Fibroblast of mammary gland (primary cell): ENCODE data around the gene HMG20A.
A peak's percentile ranks its signal among the peaks of the same experiment; 100 is the strongest.

ENCODE experiments used
- DNase-seq: peaks from one replicate; pipeline ENCODE4 v3.0.0-alpha.2; 2010; ENCODE audit warnings: low read depth
- H3K4me3 ChIP-seq: 2 replicates; pipeline ENCODE4 v1.5.1; 2011; ENCODE audit warnings: low read depth, mild to moderate bottlenecking, low read length, moderate library complexity; ENCODE audit not compliant: control insufficient read depth
- TF ChIP-seq, protein P1 (sequence below): conservative IDR thresholded peaks from 2 replicates; pipeline ENCODE4 v1.5.1; 2011; ENCODE audit warnings: low read depth, low read length, inconsistent platforms; ENCODE audit not compliant: control insufficient read depth, insufficient read depth

HMG20A gene

DNA sequence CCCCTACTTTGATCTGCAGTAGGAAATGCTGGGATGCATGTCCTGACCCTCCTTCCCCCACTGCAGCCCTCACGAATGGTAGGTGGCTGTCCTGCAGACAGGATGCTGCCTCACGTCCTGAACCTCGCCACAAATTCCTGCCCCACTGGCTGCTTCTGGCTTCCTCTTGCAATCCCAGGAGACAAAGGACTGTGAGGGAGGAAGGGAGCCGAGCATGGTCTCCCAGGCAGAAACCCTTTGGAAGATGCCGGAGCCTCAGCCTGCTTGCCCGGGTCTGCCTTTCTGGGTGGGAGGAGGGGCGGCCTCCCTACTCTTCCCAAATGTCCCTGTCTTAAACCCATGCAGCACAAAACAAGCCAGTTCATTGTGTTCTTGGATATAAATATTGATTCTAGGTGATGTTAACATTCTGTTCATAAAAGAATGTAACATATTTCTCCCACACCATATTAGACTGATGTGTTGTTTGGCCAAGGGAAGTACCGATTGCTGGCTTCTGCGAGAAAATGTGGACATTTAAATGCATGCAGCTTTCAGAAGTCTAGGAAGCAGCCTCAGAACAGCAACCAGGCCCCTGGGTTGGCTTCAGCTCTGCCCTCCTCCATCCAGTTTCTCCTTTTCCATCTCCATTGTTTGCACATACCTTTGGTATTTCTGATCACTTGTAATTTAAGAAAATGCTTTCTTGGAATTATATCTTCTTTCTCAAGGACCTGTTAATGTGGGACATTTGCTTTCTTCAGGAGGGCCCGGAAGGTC is 75.3 kb downstream of the HMG20A start:
- DNase-seq = peak; percentile 32
- H3K4me3 ChIP-seq = no peak overlapping the region
- TF ChIP-seq, protein P1, sequence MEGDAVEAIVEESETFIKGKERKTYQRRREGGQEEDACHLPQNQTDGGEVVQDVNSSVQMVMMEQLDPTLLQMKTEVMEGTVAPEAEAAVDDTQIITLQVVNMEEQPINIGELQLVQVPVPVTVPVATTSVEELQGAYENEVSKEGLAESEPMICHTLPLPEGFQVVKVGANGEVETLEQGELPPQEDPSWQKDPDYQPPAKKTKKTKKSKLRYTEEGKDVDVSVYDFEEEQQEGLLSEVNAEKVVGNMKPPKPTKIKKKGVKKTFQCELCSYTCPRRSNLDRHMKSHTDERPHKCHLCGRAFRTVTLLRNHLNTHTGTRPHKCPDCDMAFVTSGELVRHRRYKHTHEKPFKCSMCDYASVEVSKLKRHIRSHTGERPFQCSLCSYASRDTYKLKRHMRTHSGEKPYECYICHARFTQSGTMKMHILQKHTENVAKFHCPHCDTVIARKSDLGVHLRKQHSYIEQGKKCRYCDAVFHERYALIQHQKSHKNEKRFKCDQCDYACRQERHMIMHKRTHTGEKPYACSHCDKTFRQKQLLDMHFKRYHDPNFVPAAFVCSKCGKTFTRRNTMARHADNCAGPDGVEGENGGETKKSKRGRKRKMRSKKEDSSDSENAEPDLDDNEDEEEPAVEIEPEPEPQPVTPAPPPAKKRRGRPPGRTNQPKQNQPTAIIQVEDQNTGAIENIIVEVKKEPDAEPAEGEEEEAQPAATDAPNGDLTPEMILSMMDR = no peak

DNA sequence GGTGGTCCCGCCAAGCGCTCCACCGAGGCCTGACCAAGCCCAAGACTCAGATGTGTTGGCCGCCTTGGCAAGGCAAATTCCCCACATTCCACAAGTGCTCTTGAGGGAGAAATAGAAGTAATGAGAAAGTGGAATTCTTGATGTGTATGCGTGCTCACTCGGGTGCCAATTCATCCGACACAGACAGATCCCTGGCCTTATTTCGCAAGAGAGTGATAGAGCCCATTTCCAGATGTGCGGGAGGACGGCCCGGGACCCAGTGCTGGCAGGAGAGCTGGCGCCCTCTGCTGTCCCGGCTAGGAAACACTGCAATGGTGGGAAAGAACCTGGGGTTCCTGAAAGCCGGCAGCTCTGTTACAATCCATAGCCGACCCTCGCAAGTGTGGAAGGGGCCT is 76.0 kb downstream of the HMG20A start:
- H3K4me3 ChIP-seq = no peak overlapping the region
- peak; percentile 96 for DNase-seq
- TF ChIP-seq, protein P1 = peak; percentile 97

DNA sequence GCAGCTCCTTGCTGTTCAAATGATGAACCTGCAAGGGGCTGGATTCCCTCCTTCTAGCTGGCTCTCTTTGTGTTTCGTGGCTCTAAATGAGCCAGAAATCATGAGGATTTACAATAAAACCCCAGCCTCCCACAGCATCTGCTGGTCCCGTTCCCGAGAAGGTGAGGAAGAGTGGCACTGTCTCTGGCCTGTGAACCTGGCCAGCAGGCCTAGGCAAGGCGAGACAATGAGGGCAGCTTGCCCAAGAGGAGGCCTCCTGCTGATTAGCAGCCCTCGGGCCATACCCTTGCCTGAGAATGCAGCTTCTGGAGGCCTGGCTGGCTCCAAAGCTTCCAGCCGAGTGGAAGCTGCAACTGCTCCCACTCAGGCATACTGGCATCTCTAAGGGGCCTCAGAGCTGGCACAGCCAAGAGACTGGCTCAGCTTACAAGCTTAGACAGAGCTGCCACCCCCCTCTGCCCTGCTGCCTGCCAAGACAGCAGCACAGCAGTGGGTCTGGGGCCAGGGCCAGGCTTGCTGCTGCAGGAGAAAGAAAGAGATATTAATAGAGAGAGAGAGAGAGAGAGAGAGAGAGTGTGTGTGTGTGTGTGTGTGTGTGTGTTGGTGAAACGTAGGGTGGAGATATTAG is 76.5 kb downstream of the HMG20A start:
- H3K4me3 ChIP-seq = no peak overlapping the region
- DNase-seq = no peak
- TF ChIP-seq, protein P1 = no peak

DNA sequence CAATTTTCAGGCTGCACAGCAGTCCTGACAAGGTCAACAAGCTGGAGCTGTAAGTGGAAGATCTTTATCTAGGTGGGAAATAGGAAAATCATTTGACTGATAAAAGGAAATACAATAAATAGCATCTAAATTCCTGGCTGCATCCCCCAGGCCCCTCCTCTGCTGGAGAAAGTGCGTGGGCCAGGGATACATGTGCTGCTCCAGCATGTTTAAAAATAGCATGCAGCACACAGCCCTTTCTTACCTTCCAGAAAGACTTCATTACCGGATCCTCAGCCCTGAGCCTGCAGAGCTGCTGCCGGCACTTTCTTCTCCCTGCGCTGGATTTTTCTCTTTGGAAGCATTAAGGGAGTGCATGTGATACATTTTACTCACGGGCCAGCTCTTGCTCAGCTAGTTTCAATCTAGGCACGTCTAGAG is 77.3 kb downstream of the HMG20A start:
- no peak overlapping the region for H3K4me3 ChIP-seq
- TF ChIP-seq, protein P1 = no peak
- no peak for DNase-seq

DNA sequence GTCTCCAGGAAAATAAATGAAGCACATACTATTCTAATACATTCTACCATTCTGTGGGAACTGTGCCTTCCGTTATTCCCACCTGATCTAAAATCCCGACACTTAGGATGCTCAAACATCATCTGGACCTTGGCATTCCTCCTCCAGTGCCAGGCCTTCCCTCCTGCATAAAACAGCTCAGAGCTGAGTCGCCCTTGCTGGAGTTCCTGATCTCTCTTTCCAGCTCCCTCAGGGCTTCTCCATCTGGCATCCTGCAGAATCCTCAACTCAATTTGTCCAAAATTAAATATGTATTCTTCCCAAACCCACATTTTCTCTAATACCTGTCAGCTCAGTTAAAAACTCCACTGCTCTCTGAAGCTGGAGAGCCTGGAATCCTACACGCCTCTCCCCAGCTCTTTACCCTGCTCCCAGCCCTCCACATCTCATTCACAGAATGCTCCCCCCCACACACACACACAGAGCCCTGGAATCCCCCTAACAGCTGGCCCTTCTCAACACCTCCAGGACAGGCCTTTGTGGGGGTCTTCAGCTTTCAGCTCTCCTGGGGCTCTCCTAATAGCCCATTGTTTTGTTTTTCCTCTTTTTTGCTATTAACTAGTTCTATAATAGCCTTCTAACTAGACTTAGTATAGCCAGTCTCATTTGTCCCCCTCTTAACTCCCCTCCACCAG is 78.5 kb downstream of the HMG20A start:
- H3K4me3 ChIP-seq = no peak overlapping the region
- TF ChIP-seq, protein P1 = no peak
- peak; percentile 29 for DNase-seq

DNA sequence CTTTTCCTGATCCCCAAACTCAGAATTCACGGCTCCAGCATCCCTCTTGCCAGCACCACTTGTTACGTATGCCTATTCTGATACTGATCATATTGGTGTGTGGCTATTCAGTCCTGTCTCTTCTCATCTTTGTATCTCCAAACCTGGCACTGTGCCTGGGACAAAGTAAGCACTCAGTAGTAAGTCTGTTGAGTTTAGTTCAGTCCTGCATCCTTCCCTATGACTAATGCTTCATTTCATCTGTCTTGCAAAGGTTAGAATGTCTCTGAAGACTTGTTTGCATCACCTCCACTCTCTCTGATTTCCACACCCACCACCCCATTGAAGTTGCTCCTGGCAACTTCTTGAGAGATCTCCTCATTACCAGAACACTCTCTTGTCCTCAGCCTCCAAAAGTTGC is 80.3 kb downstream of the HMG20A start:
- TF ChIP-seq, protein P1 = no peak
- DNase-seq = peak; percentile 74
- no peak overlapping the region for H3K4me3 ChIP-seq
